ENCODE data around the gene TICRR.
"Not testable (repeated sequence)": the region's sequence is repeated elsewhere in the genome, so short reads cannot be mapped to it uniquely, and the experiment has no call there.

The TICRR gene

GRCh38 chr15:89575146-89575655 lies at the start of gene TICRR:
TICRR (plus strand) TSS chr15:89575469; CDS start chr15:89575587, 118 bp downstream.
- peak; percentile 95 for DNase-seq

- no peak for DNase-seq
Measured at GRCh38 chr15:89526181-89526580, 49.1 kb upstream of the TICRR start.

GRCh38 chr15:89526601-89527441 lies 48.4 kb upstream of the TICRR start:
- DNase-seq = no peak

- DNase-seq = no peak
Measured at GRCh38 chr15:89528757-89529352, 46.4 kb upstream of the TICRR start.

GRCh38 chr15:89530976-89531375 lies 44.3 kb upstream of the TICRR start:
- DNase-seq = no peak

- DNase-seq = no peak
Measured at GRCh38 chr15:89531796-89532537, 43.3 kb upstream of the TICRR start.

- DNase-seq = no peak
Measured at GRCh38 chr15:89533861-89534544, 41.3 kb upstream of the TICRR start.

- DNase-seq = no peak
Measured at GRCh38 chr15:89539027-89539426, 36.2 kb upstream of the TICRR start.

GRCh38 chr15:89542369-89542768 lies 32.9 kb upstream of the TICRR start:
- no peak for DNase-seq

GRCh38 chr15:89543389-89543788 lies 31.9 kb upstream of the TICRR start:
- DNase-seq = no peak

- not testable (repeated sequence) for DNase-seq
Measured at GRCh38 chr15:89549138-89549537, 26.1 kb upstream of the TICRR start.

GRCh38 chr15:89550427-89550826 lies 24.8 kb upstream of the TICRR start:
- DNase-seq = no peak

- no peak for DNase-seq
Measured at GRCh38 chr15:89551550-89551949, 23.7 kb upstream of the TICRR start.

GRCh38 chr15:89553632-89554031 lies 21.6 kb upstream of the TICRR start:
- no peak for DNase-seq

- no peak for DNase-seq
Measured at GRCh38 chr15:89554247-89554646, 21.0 kb upstream of the TICRR start.

GRCh38 chr15:89555768-89556167 lies 19.5 kb upstream of the TICRR start:
- DNase-seq = no peak

- peak; percentile 59 for DNase-seq
Measured at GRCh38 chr15:89556413-89557262, 18.6 kb upstream of the TICRR start.

GRCh38 chr15:89559769-89560264 lies 15.5 kb upstream of the TICRR start:
- DNase-seq = no peak

- no peak for DNase-seq
Measured at GRCh38 chr15:89566181-89566580, 9.1 kb upstream of the TICRR start.

- DNase-seq = no peak
Measured at GRCh38 chr15:89566621-89567294, 8.5 kb upstream of the TICRR start.

All from CD4-positive, alpha-beta T cell treated with Interleukin-17A for 4 hours (primary cell).